Endothelial cell of umbilical vein (primary cell): Measurements from ENCODE around the gene DCLRE1B. TPM values are rescaled to one million over a fixed set of nuclear protein-coding genes. Genes with fewer than 3 reads are reported as not detected.

Experiments
- BruUV-seq: library from RNA; stranded (reverse); fragments of 400-500 nt; replicated peaks from 2 replicates; lab custom pipeline; 2021; lab: Mats Ljungman, UMichigan
- CTCF ChIA-PET: fragments of 300-600, 350-600 bp; sonication (Branson Sonifier 250); formaldehyde crosslinking; loops from one replicate; lab custom pipeline; 2021; ENCODE audit warnings: antibody characterized with exemption, inconsistent platforms; lab: Charles Lee
- POLR2A ChIA-PET: fragments of 300-600, 350-600 bp; sonication (Branson Sonifier 250); formaldehyde crosslinking; loops from one replicate; lab custom pipeline; 2021; ENCODE audit warnings: antibody characterized with exemption, inconsistent platforms; lab: Charles Lee
- DNase-seq: peaks from one replicate; pipeline ENCODE4 v3.0.0-alpha.2; 2011; ENCODE audit warnings: low read depth, low spot score
- FAIRE-seq: peaks from 2 replicates; lab custom pipeline; 2011; peaks lifted over from hg19 to GRCh38; lab: Jason Lieb, UNC
- H2AFZ ChIP-seq: 2 replicates; pipeline ENCODE4 v1.6.0; 2012; ENCODE audit warnings: low read depth, low read length, control low read depth, inconsistent platforms
- H3K27ac ChIP-seq: 2 replicates; pipeline ENCODE4 v1.5.1; 2011; ENCODE audit warnings: low read depth, mild to moderate bottlenecking, control low read depth, low read length, moderate library complexity; ENCODE audit not compliant: insufficient read depth
- H3K27me3 ChIP-seq, 2 experiments: 2 replicates each; pipeline versions ENCODE4 v1.6.0 to v1.6.1; 2011; ENCODE audit warnings: low read length in 2 of 2, mixed read lengths in 1 of 2; ENCODE audit not compliant: control insufficient read depth in 2 of 2, insufficient read depth in 2 of 2
- H3K36me3 ChIP-seq, 2 experiments: 2 replicates in 1 of 2; 3 replicates in 1 of 2; pipeline ENCODE4 v1.5.1; 2011; ENCODE audit warnings: low read length in 2 of 2, mild to moderate bottlenecking in 1 of 2, moderate library complexity in 1 of 2; ENCODE audit not compliant: control insufficient read depth in 2 of 2, insufficient read depth in 2 of 2; ENCODE audit errors: extremely low read depth in 1 of 2
- H3K4me1 ChIP-seq: 3 replicates; pipeline ENCODE4 v1.5.1; 2011; ENCODE audit warnings: mild to moderate bottlenecking, low read length; ENCODE audit not compliant: control insufficient read depth, insufficient read depth; ENCODE audit errors: extremely low read depth
- H3K4me2 ChIP-seq: 2 replicates; pipeline ENCODE4 v1.6.1; 2011; ENCODE audit warnings: low read length, control low read depth, mixed read lengths; ENCODE audit not compliant: insufficient read depth
- H3K4me3 ChIP-seq, 3 experiments: fragments of 200-600 bp in 1 of 3; sonication (generic), shearing (Covaris generic) in 1 of 3; replicated peaks in 1 of 3; 2 replicates each; pipeline ENCODE4 v1.5.1; 2011 to 2016; ENCODE audit warnings: control low read depth in 3 of 3, low read length in 3 of 3, mild to moderate bottlenecking in 2 of 3, inconsistent platforms in 1 of 3, low read depth in 1 of 3, moderate library complexity in 1 of 3; ENCODE audit not compliant: insufficient read depth in 1 of 3
- H3K79me2 ChIP-seq: 2 replicates; pipeline ENCODE4 v1.6.0; 2012; ENCODE audit warnings: low read length, inconsistent platforms; ENCODE audit not compliant: control insufficient read depth, insufficient read depth
- H3K9ac ChIP-seq: replicated peaks from 2 replicates; pipeline ENCODE3; 2011; ENCODE audit warnings: low read length, control low read depth; ENCODE audit not compliant: insufficient read depth; ENCODE audit errors: extremely low read depth
- H3K9me1 ChIP-seq: replicated peaks from 3 replicates; pipeline ENCODE4 v1.6.0; 2011; ENCODE audit warnings: mild to moderate bottlenecking, low read length; ENCODE audit not compliant: control insufficient read depth, insufficient read depth; ENCODE audit errors: extremely low read depth
- H3K9me3 ChIP-seq: replicated peaks from 2 replicates; pipeline ENCODE4 v1.5.1; 2012; ENCODE audit warnings: low read length, inconsistent platforms; ENCODE audit not compliant: control insufficient read depth, insufficient read depth
- H4K20me1 ChIP-seq: replicated peaks from 2 replicates; pipeline ENCODE3; 2011; ENCODE audit warnings: mild to moderate bottlenecking, low read length; ENCODE audit not compliant: control insufficient read depth, insufficient read depth; ENCODE audit errors: extremely low read depth
- EZH2 ChIP-seq: IDR thresholded peaks from 2 replicates; pipeline ENCODE4 v1.6.1; 2012; ENCODE audit warnings: borderline replicate concordance, low read depth, mild to moderate bottlenecking, moderate library complexity, low read length, inconsistent platforms; ENCODE audit not compliant: severe bottlenecking
- FOS ChIP-seq: IDR thresholded peaks from 2 replicates; pipeline ENCODE4 v1.6.1; 2011; ENCODE audit warnings: mild to moderate bottlenecking, low read length, moderate library complexity, borderline replicate concordance; ENCODE audit not compliant: insufficient read depth
- GATA2 ChIP-seq: IDR thresholded peaks from 2 replicates; pipeline ENCODE4 v1.7.0; 2011; ENCODE audit warnings: low read depth, mild to moderate bottlenecking, moderate library complexity, mixed read lengths, low read length; ENCODE audit not compliant: insufficient read length, insufficient read depth
- JUN ChIP-seq: IDR thresholded peaks from 2 replicates; pipeline ENCODE4 v1.6.1; 2011; ENCODE audit warnings: borderline replicate concordance, low read depth; ENCODE audit not compliant: insufficient read length, insufficient read depth
- MYC ChIP-seq: IDR thresholded peaks from one replicate; pipeline ENCODE4 v1.6.1; 2011; ENCODE audit warnings: mild to moderate bottlenecking, low read depth, low read length
- POLR2A ChIP-seq: IDR thresholded peaks from 2 replicates; pipeline ENCODE4 v1.6.1; 2012; ENCODE audit warnings: low read depth, mild to moderate bottlenecking, control low read depth, low read length
- POLR2AphosphoS5 ChIP-seq: IDR thresholded peaks from 2 replicates; pipeline ENCODE4 v1.6.1; 2012; ENCODE audit warnings: low read depth, mild to moderate bottlenecking, control low read depth, low read length, moderate library complexity; ENCODE audit not compliant: insufficient read depth
- dilution Hi-C: fragments of 300-500 bp; cut with MboI; formaldehyde crosslinking; loops from one replicate; pipeline ENCODE4 v1.15.0; 2019; ENCODE audit warnings: low sequenced_read_pairs; ENCODE audit not compliant: extremely low pct_ligation_motif_present
- intact Hi-C: fragments of 100-400 bp; cut with micrococcal nuclease; formaldehyde crosslinking; loops from one replicate; pipeline ENCODE4 v1.10.0; 2022
- polyA plus RNA-seq, 4 experiments: library from polyadenylated mRNA; depleted of rRNA in 3 of 4; stranded (reverse) in 3 of 4; unstranded in 1 of 4; fragments of >200 nt; gene quantifications; 2 replicates each; pipeline versions ENCODE4 v1.2.1 to v1.2.3, GENCODE V29; 2011 to 2012; ENCODE audit warnings: missing spikeins in 1 of 4
- total RNA-seq: library from RNA; stranded (reverse); gene quantifications from 2 replicates; pipeline ENCODE4 v1.2.3, GENCODE V29; 2021
- TF ChIP-seq, protein P1 (sequence below): IDR thresholded peaks from 2 replicates; pipeline ENCODE4 v1.6.1; 2011; ENCODE audit not compliant: insufficient read depth, insufficient read length
- TF ChIP-seq, protein P2 (sequence below), 2 donors: IDR thresholded peaks; 1 replicate in 1 of 2; 2 replicates in 1 of 2; pipeline ENCODE4 v1.5.1; 2011; ENCODE audit warnings: low read length in 2 of 2, mild to moderate bottlenecking in 2 of 2, moderate library complexity in 2 of 2, control low read depth in 1 of 2, inconsistent platforms in 1 of 2, low read depth in 1 of 2; ENCODE audit not compliant: insufficient read depth in 1 of 2; ENCODE audit errors: extremely low read depth in 1 of 2

Gene DCLRE1B
- total and polyA plus RNA-seq, 2 donors (not counting 3 experiments of a cell fraction or from before 2014, with no cell fraction given): 5.6 to 10.7 TPM

DNA sequence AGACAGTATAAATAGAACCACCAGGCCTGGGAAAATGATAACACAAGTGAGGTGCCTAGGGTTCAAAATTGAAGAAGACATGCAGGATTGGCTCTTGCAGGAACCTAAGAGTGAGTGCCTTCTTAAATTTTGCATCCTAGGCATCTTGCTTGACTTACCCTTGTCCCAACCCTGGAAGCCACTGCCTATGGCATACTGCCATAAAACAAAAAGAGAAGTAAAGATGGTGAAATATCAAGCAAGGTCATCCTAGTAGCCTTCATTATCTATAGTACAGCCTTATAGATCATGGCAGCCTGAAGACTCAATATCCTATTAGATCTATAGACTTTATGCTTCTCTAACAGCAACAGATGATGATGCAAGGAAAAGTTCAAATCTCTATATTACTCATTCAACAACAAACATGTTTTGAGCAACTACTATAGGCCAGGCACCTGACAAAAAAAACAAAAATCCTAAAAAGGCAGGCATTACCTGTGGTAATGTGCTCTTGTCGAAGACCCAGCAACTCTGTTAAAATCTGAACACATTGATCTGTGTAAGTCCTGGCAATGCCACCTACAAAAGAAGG, 6.8 kb upstream of the DCLRE1B start:
- Histone ChIP-seq H3K27me3 (no peaks in the 10 kb centered on the region), H3K36me3 (peaks cover 14 to 18% of the 10 kb centered on the region in 2 experiments), H3K4me2 (no peak overlapping the region), H3K79me2 (peaks cover 8% of the 10 kb centered on the region), H2AFZ (no peak overlapping the region), H3K9me1 (no peaks in the 10 kb centered on the region), H4K20me1 (no peaks in the 10 kb centered on the region), H3K27ac (no peak overlapping the region), H3K9me3 (no peaks in the 10 kb centered on the region), H3K4me3 (no peak overlapping the region), H3K4me1 (peaks cover 7% of the 10 kb centered on the region), H3K9ac (no peak overlapping the region)
- CTCF ChIA-PET: no interaction called here
- no TSS peak for BruUV-seq
- dilution Hi-C loops: no loop called here
- no peak for TF ChIP-seq JUN
- TF ChIP-seq, protein P1, sequence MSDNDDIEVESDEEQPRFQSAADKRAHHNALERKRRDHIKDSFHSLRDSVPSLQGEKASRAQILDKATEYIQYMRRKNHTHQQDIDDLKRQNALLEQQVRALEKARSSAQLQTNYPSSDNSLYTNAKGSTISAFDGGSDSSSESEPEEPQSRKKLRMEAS: no peak
- no peak for TF ChIP-seq GATA2
- TF ChIP-seq POLR2A: no peak
- no peak for TF ChIP-seq EZH2
- no peak for TF ChIP-seq FOS
- TF ChIP-seq, protein P2, sequence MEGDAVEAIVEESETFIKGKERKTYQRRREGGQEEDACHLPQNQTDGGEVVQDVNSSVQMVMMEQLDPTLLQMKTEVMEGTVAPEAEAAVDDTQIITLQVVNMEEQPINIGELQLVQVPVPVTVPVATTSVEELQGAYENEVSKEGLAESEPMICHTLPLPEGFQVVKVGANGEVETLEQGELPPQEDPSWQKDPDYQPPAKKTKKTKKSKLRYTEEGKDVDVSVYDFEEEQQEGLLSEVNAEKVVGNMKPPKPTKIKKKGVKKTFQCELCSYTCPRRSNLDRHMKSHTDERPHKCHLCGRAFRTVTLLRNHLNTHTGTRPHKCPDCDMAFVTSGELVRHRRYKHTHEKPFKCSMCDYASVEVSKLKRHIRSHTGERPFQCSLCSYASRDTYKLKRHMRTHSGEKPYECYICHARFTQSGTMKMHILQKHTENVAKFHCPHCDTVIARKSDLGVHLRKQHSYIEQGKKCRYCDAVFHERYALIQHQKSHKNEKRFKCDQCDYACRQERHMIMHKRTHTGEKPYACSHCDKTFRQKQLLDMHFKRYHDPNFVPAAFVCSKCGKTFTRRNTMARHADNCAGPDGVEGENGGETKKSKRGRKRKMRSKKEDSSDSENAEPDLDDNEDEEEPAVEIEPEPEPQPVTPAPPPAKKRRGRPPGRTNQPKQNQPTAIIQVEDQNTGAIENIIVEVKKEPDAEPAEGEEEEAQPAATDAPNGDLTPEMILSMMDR (IDR thresholded peaks at IDR 0.05; ENCODE audit: extremely low read depth in 1 of 2, insufficient read depth in 1 of 2, low read depth in 1 of 2, low read length in 2 of 2): no peak
- no peak for TF ChIP-seq POLR2AphosphoS5
- TF ChIP-seq MYC: no peak
- intact Hi-C loops: no loop called here
- DNase-seq: no peak
- no peak for FAIRE-seq
- POLR2A ChIA-PET: no interaction called here
